Activated naive CD4-positive, alpha-beta T cell treated with anti-CD3 and anti-CD28 coated beads, Interleukin-2, amount 50 U/mL, for 24 hours (primary cell): ENCODE results near the gene APP.
A peak's percentile ranks its signal among the peaks of the same experiment; 100 is the strongest.
"Not testable (repeated sequence)": the region's sequence is repeated elsewhere in the genome, so short reads cannot be mapped to it uniquely, and the experiment has no call there.

Source experiments
- H3K27ac Mint-ChIP-seq: one replicate; pipeline ENCODE4 v1.8.0; 2021; ENCODE audit warnings: mild to moderate bottlenecking, mixed read lengths
- H3K27me3 Mint-ChIP-seq: one replicate; pipeline ENCODE4 v1.8.0; 2021; ENCODE audit warnings: mixed read lengths
- H3K36me3 Mint-ChIP-seq: one replicate; pipeline ENCODE4 v1.8.0; 2021; ENCODE audit warnings: mixed read lengths
- H3K4me1 Mint-ChIP-seq: one replicate; pipeline ENCODE4 v1.8.0; 2021; ENCODE audit warnings: mixed read lengths
- H3K4me3 Mint-ChIP-seq: one replicate; pipeline ENCODE4 v1.8.0; 2021; ENCODE audit warnings: mild to moderate bottlenecking, mixed read lengths
- H3K9me3 Mint-ChIP-seq: one replicate; pipeline ENCODE4 v1.8.0; 2021; ENCODE audit warnings: mixed read lengths

Gene APP

DNA sequence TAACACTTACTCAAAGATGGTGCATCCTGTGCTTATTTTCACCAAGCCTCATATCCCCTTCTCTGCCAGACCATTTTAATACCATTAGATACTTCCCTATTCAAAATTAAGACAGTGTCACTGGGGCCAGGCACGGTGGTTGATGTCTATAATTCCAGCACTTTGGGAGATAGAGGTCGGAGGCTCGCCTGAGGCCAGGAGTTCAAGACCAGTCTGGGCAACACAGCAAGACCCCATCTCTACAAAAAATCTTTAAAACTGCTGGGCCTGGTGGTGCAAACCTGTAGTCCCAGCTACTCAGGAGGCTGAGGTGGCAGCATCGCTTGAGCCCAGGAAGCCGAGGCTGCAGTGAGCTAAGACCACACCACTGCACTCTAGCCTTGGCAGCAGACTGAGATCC lies 28.2 kb downstream of the APP start:
- peaks cover 14% of the 10 kb centered on the region for H3K4me1 Mint-ChIP-seq
- H3K27ac Mint-ChIP-seq = no peak overlapping the region
- no peaks in the 10 kb centered on the region for H3K27me3 Mint-ChIP-seq
- no peaks in the 10 kb centered on the region for H3K9me3 Mint-ChIP-seq
- peaks cover 8% of the 10 kb centered on the region for H3K36me3 Mint-ChIP-seq
- no peak overlapping the region for H3K4me3 Mint-ChIP-seq

- Mint-ChIP-seq H3K4me1 (peaks cover 17% of the 10 kb centered on the region), H3K9me3 (no peaks in the 10 kb centered on the region), H3K4me3 (no peak overlapping the region), H3K27ac (no peak overlapping the region), H3K36me3 (peaks cover 5% of the 10 kb centered on the region), H3K27me3 (no peaks in the 10 kb centered on the region)
Observed at GRCh38 chr21:26140926-26141325, 29.6 kb downstream of the APP start.

DNA sequence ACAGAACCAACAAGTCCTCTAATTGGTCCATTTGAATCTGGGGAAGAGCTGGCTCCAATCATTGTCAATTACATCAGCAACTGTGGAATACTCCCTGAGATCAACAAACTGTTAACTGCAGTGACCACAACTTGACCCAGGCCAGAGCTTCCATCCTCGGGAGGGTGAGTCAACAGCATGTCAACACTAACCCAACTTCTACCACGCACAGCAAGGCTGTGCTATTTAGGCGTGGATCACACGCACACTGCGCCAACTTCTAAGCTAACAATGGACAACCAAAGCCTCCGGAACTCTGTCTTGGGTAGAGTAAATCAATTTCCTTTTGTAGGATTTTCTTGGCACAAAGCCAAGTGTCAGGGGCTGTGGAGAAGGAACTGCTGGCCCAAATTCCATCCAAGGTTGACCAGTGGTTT lies 30.4 kb downstream of the APP start:
- peaks cover 17% of the 10 kb centered on the region for H3K4me1 Mint-ChIP-seq
- H3K27ac Mint-ChIP-seq = no peak overlapping the region
- no peaks in the 10 kb centered on the region for H3K9me3 Mint-ChIP-seq
- no peak overlapping the region for H3K4me3 Mint-ChIP-seq
- H3K27me3 Mint-ChIP-seq = no peaks in the 10 kb centered on the region
- peaks cover 5% of the 10 kb centered on the region for H3K36me3 Mint-ChIP-seq

DNA sequence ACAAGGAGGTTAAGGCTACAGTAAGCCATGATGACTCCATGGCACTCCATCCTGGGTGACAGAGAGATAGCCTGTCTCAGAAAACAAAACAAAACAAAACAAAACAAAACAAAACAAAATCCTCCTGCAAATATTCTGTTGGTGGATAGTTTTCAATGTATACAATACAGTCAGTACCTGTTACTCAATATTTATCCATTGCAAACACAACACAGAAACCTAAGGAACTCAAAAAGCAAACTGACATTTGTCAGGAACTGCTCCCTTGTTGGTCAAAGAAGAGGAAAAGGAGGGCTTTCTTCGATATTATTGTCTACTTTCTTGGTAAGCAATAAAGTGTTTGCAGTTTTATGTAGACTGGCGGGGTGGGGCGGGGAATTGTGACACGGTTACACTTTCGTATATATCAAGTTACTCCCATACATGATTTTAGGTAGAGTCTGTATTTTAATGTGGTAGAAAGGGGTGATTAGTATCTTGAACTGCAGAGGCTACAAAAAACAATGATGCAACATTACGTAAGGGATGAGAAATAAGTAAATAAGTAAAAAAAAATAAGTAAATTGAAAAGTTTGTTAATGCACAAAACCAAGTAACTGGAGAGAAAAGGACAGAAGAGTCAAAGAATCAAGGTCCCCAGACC lies 31.8 kb downstream of the APP start:
- H3K36me3 Mint-ChIP-seq = peaks cover 6% of the 10 kb centered on the region
- no peaks in the 10 kb centered on the region for H3K9me3 Mint-ChIP-seq
- no peak overlapping the region for H3K27ac Mint-ChIP-seq
- H3K27me3 Mint-ChIP-seq = no peaks in the 10 kb centered on the region
- H3K4me1 Mint-ChIP-seq = peaks cover 14% of the 10 kb centered on the region
- no peak overlapping the region for H3K4me3 Mint-ChIP-seq

DNA sequence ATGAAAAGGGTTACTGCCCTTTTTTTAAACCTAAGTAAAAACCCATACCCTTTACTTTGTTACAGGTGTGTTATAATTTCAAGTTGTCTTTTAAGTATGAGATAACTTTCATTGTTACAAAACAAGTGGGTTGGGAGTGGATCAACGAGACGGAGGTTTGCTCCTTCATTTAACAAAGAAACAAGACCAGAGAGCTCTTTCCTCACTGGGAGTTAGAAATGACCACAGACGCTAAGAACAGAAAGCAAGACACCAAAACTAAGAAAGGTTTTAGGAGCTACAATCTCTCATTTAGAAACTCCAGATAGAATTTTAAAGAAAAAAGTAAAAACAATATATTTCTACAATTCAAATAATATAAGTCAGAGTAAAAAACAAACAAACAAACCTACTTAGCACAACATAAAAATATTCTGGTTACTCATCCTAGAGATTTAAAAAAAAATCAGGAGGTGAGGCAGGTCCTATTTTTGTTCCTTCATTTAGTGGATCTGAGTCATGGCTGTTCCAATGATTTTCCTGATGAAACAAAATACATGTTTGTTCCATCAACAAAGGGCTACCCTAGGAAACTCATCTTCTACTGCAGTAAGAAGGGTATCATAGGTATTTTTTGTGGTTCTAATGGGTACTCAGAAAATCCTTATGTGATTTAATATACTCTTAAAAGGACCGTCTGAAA lies 33.0 kb downstream of the APP start:
- Mint-ChIP-seq H3K9me3 (no peaks in the 10 kb centered on the region), H3K27ac (no peak overlapping the region), H3K4me1 (peaks cover 13% of the 10 kb centered on the region), H3K36me3 (peaks cover 4% of the 10 kb centered on the region), H3K27me3 (no peaks in the 10 kb centered on the region), H3K4me3 (no peak overlapping the region)

DNA sequence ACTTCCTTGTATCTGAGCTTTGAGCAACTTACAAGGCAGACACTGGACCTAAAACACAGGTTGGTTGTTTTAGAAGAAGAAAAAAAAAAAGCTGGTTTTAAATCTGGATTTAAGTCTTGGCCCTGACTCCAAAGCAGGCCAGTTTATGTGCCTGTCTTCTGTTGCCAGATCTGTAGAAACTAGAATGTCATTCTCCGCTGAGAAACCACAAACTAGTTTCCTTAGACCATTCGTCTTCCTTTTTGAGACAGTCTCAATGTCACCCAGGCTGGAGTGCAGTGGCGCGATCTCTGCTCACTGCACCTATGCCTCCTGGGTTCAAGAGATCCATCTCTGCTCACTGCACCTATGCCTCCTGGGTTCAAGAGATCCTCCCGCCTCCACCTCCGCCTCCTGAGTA lies 33.9 kb downstream of the APP start:
- Mint-ChIP-seq H3K27me3 (no peaks in the 10 kb centered on the region), H3K27ac (no peak overlapping the region), H3K4me3 (no peak overlapping the region), H3K4me1 (peaks cover 18% of the 10 kb centered on the region), H3K36me3 (peaks cover 5% of the 10 kb centered on the region), H3K9me3 (no peaks in the 10 kb centered on the region)

GRCh38 chr21:26135520-26135919 lies 35.0 kb downstream of the APP start:
- no peaks in the 10 kb centered on the region for H3K9me3 Mint-ChIP-seq
- H3K4me1 Mint-ChIP-seq = peaks cover 18% of the 10 kb centered on the region
- H3K27ac Mint-ChIP-seq = no peak overlapping the region
- H3K36me3 Mint-ChIP-seq = peaks cover 5% of the 10 kb centered on the region
- H3K27me3 Mint-ChIP-seq = no peaks in the 10 kb centered on the region
- no peak overlapping the region for H3K4me3 Mint-ChIP-seq

GRCh38 chr21:26131554-26131953 lies 39.0 kb downstream of the APP start:
- H3K9me3 Mint-ChIP-seq = no peaks in the 10 kb centered on the region
- H3K36me3 Mint-ChIP-seq = peaks cover 12% of the 10 kb centered on the region
- no peaks in the 10 kb centered on the region for H3K27me3 Mint-ChIP-seq
- peaks cover 15% of the 10 kb centered on the region for H3K4me1 Mint-ChIP-seq
- no peak overlapping the region for H3K4me3 Mint-ChIP-seq
- H3K27ac Mint-ChIP-seq = no peak overlapping the region

- not testable (repeated sequence) for H3K27ac Mint-ChIP-seq, H3K4me3 Mint-ChIP-seq, H3K9me3 Mint-ChIP-seq, H3K27me3 Mint-ChIP-seq
- peaks cover 15% of the 10 kb centered on the region for H3K4me1 Mint-ChIP-seq
- H3K36me3 Mint-ChIP-seq = peaks cover 12% of the 10 kb centered on the region
Observed at GRCh38 chr21:26131053-26131452, 39.5 kb downstream of the APP start.

- peaks cover 12% of the 10 kb centered on the region for H3K36me3 Mint-ChIP-seq
- H3K4me1 Mint-ChIP-seq = peaks cover 15% of the 10 kb centered on the region
- no peaks in the 10 kb centered on the region for H3K27me3 Mint-ChIP-seq
- H3K4me3 Mint-ChIP-seq = no peak overlapping the region
- H3K9me3 Mint-ChIP-seq = no peaks in the 10 kb centered on the region
- no peak overlapping the region for H3K27ac Mint-ChIP-seq
Observed at GRCh38 chr21:26130249-26130881, 40.2 kb downstream of the APP start.

- Mint-ChIP-seq H3K4me1 (peaks cover 32% of the 10 kb centered on the region), H3K4me3 (no peak overlapping the region), H3K27me3 (no peaks in the 10 kb centered on the region), H3K36me3 (peaks cover 12% of the 10 kb centered on the region), H3K9me3 (no peaks in the 10 kb centered on the region), H3K27ac (no peak overlapping the region)
Observed at GRCh38 chr21:26127918-26128317, 42.7 kb downstream of the APP start.

- peaks cover 10% of the 10 kb centered on the region for H3K36me3 Mint-ChIP-seq
- H3K27ac Mint-ChIP-seq = no peak overlapping the region
- H3K4me1 Mint-ChIP-seq = peaks cover 28% of the 10 kb centered on the region
- H3K4me3 Mint-ChIP-seq = no peak overlapping the region
- no peaks in the 10 kb centered on the region for H3K9me3 Mint-ChIP-seq
- no peaks in the 10 kb centered on the region for H3K27me3 Mint-ChIP-seq
Observed at GRCh38 chr21:26127073-26127814, 43.3 kb downstream of the APP start.

DNA sequence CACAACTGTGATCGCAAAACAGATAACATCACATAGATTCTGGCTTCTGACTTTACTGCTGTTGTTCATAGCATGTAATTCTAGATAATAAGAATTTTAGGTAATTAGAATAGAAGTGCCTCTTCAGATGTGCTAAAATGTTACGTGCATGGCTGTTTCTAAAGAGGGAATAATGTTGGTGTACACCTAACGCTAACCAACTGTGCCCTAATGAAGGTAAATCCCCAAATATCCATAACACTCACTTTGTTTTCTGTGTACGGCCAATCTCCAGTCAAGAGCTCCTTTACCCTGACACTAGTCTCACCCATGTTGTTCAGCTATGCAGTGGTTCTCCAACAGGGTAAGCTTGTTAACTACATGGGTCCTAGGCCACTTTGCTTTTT lies 44.4 kb downstream of the APP start:
- no peaks in the 10 kb centered on the region for H3K27me3 Mint-ChIP-seq

DNA sequence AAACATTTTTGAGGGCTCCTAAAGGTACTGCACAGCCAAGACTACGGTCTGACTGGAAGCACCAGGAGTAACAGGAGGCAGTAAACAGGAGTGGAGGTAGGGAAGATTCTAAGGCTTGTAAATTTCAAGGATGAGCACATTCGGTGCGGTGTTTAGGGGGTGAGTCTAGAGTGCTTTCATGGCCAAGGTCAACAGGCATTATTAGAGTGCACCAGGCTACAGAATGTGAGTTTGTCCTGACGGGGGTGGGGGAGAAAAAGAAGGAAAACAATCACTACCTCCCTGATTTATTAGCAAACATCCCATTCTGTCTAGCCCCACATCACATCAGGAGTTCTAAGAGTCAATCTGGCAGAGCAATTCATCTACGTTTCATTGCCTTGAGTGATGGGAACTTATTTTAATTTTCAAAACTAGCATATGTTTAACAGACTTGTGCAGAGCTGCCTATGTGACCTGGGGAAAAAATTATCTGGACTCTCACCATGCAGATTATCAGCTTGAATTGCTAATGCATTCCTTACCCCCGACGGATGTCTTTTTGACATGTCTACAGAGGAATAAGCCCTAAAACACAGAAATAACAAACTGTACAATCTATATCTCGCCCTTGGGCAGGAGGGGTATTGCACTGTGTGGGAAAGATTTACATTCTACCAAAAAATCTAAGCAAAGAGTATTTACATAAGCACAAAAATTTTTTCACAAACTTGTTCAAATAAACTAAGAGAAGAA lies 45.0 kb downstream of the APP start:
- H3K4me3 Mint-ChIP-seq = no peak overlapping the region
- no peak overlapping the region for H3K27ac Mint-ChIP-seq
- H3K9me3 Mint-ChIP-seq = no peaks in the 10 kb centered on the region
- H3K27me3 Mint-ChIP-seq = no peaks in the 10 kb centered on the region
- H3K4me1 Mint-ChIP-seq = peaks cover 26% of the 10 kb centered on the region
- peaks cover 10% of the 10 kb centered on the region for H3K36me3 Mint-ChIP-seq

More for the DNA sequence above, 44.4 kb downstream of the APP start:
- no peaks in the 10 kb centered on the region for H3K9me3 Mint-ChIP-seq
- peaks cover 26% of the 10 kb centered on the region for H3K4me1 Mint-ChIP-seq
- no peak overlapping the region for H3K27ac Mint-ChIP-seq
- peaks cover 10% of the 10 kb centered on the region for H3K36me3 Mint-ChIP-seq
- no peak overlapping the region for H3K4me3 Mint-ChIP-seq

DNA sequence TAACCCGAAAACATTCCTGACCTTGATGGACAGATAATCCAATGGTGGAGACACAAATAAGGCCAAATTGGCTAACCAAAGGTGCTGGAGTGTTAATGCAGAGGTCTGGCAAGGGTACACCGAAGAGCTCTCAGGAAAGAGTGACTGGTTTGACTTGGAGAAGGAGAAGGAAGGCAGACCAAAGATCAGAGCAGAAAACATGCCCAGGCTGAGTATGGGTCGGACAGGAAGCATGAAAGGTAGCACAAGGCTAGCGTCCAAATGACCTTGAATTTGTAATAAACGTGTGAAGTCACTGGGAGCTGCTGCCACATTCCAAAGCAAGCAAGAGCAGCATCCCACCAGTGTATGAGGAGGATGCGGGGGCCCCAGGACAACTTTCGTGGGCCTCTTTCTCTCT lies 45.7 kb downstream of the APP start:
- H3K9me3 Mint-ChIP-seq = no peaks in the 10 kb centered on the region
- peak overlapping the region; percentile 48 for H3K4me3 Mint-ChIP-seq
- no peaks in the 10 kb centered on the region for H3K27me3 Mint-ChIP-seq
- peaks cover 26% of the 10 kb centered on the region for H3K4me1 Mint-ChIP-seq
- H3K27ac Mint-ChIP-seq = no peak overlapping the region
- H3K36me3 Mint-ChIP-seq = peaks cover 8% of the 10 kb centered on the region
